GM12878 (cell line): ENCODE measurements around the gene PROM1. TPM values are rescaled to one million over a fixed set of nuclear protein-coding genes. Genes with fewer than 3 reads are reported as not detected.

Source experiments
- CHD2 ChIP-seq: IDR thresholded peaks from 2 replicates; pipeline ENCODE4 v1.6.1; 2011; ENCODE audit warnings: low read depth, low read length, improper control_type of control experiment, borderline replicate concordance
- CHD4 ChIP-seq: fragments of 200-600 bp; sonication (generic); IDR thresholded peaks from 2 replicates; pipeline ENCODE4 v1.6.1; 2016; ENCODE audit warnings: mild to moderate bottlenecking
- CREB1 ChIP-seq: IDR thresholded peaks from 2 replicates; pipeline ENCODE4 v1.6.1; 2012; ENCODE audit warnings: low read depth, mild to moderate bottlenecking, inconsistent platforms
- FOS ChIP-seq: IDR thresholded peaks from 3 replicates; pipeline ENCODE4 v1.6.1; 2011; ENCODE audit warnings: borderline replicate concordance; ENCODE audit not compliant: insufficient read length; ENCODE audit errors: extremely low read depth
- IKZF2 ChIP-seq, 2 experiments: fragments of 450-650 bp; IDR thresholded peaks; 2 replicates each; pipeline ENCODE4 v1.6.1; 2017; ENCODE audit warnings: mild to moderate bottlenecking in 2 of 2, moderate library complexity in 2 of 2
- PAX8 ChIP-seq: fragments of 450-650 bp; IDR thresholded peaks from 2 replicates; pipeline ENCODE4 v1.6.1; 2017; ENCODE audit warnings: mild to moderate bottlenecking, moderate library complexity
- RB1 ChIP-seq: fragments of 450-650 bp; formaldehyde crosslinking; IDR thresholded peaks from 2 replicates; pipeline ENCODE4 v1.6.1; 2017; ENCODE audit warnings: mild to moderate bottlenecking, borderline replicate concordance
- SUZ12 ChIP-seq: fragments of 200-600 bp; sonication (generic); IDR thresholded peaks from one replicate; pipeline ENCODE4 v1.6.1; 2018; ENCODE audit warnings: antibody characterized with exemption, mild to moderate bottlenecking; ENCODE audit not compliant: unreplicated experiment
- YBX1 ChIP-seq: fragments of 450-650 bp; IDR thresholded peaks from 2 replicates; pipeline ENCODE4 v1.6.1; 2016; ENCODE audit warnings: antibody characterized with exemption
- ZNF217 ChIP-seq: fragments of 450-650 bp; IDR thresholded peaks from 2 replicates; pipeline ENCODE4 v1.6.1; 2017; ENCODE audit warnings: antibody characterized with exemption, mild to moderate bottlenecking
- ZNF24 ChIP-seq: fragments of 450-650 bp; IDR thresholded peaks from 2 replicates; pipeline ENCODE4 v1.6.1; 2017; ENCODE audit warnings: antibody characterized with exemption, mild to moderate bottlenecking
- ZNF384 ChIP-seq: IDR thresholded peaks from 2 replicates; pipeline ENCODE4 v1.6.1; 2012; ENCODE audit warnings: low read depth, mild to moderate bottlenecking, low read length, improper control_type of control experiment, borderline replicate concordance
- polyA plus RNA-seq, 11 experiments: library from polyadenylated mRNA; depleted of rRNA in 4 of 11; unstranded in 6 of 11; stranded (reverse) in 5 of 11; fragments of >200 nt; fragmentation: Nextera tagmentation in 4 of 11; fragmentation: Illumina TruSeq in 1 of 11; extraction: Ambion mirVana in 4 of 11; extraction: Trizol in 1 of 11; gene quantifications; 1 replicate in 1 of 11; 2 replicates in 10 of 11; pipeline versions ENCODE4 v1.2.1 to v1.2.3, GENCODE V29; 2011 to 2016; ENCODE audit warnings: inconsistent platforms in 2 of 11, missing spikeins in 2 of 11, low read depth in 1 of 11
- total RNA-seq, 4 experiments: library from RNA; depleted of rRNA in 3 of 4; stranded (reverse); fragments of >200 nt in 3 of 4; fragmentation: Illumina TruSeq in 1 of 4; extraction: Trizol in 1 of 4; gene quantifications; 2 replicates each; pipeline versions ENCODE4 v1.2.1 to v1.2.3, GENCODE V29; 2013 to 2021
- TF ChIP-seq, protein P1 (sequence below): IDR thresholded peaks from 2 replicates; pipeline ENCODE4 v1.6.1; 2012; ENCODE audit warnings: improper control_type of control experiment, low read depth, low read length; ENCODE audit not compliant: insufficient replicate concordance
- TF ChIP-seq, protein P2 (sequence below): fragments of 450-650 bp; formaldehyde crosslinking; IDR thresholded peaks from 2 replicates; pipeline ENCODE4 v1.4.0; 2022; ENCODE audit warnings: mild to moderate bottlenecking, moderate library complexity
- TF ChIP-seq, protein P3 (sequence below): fragments of 450-650 bp; IDR thresholded peaks from 2 replicates; pipeline ENCODE4 v1.6.1; 2017; ENCODE audit warnings: mild to moderate bottlenecking, moderate library complexity
- TF ChIP-seq, protein P4 (sequence below): IDR thresholded peaks from 2 replicates; pipeline ENCODE4 v1.6.1; 2012; ENCODE audit warnings: low read length, inconsistent platforms

Gene PROM1
- total and polyA plus RNA-seq, 10 of the 15 experiments (the other 5 are each of a cell fraction or from before 2014, with no cell fraction given): 0.08 to 0.31 (median 0.18) TPM; not detected in 7

DNA sequence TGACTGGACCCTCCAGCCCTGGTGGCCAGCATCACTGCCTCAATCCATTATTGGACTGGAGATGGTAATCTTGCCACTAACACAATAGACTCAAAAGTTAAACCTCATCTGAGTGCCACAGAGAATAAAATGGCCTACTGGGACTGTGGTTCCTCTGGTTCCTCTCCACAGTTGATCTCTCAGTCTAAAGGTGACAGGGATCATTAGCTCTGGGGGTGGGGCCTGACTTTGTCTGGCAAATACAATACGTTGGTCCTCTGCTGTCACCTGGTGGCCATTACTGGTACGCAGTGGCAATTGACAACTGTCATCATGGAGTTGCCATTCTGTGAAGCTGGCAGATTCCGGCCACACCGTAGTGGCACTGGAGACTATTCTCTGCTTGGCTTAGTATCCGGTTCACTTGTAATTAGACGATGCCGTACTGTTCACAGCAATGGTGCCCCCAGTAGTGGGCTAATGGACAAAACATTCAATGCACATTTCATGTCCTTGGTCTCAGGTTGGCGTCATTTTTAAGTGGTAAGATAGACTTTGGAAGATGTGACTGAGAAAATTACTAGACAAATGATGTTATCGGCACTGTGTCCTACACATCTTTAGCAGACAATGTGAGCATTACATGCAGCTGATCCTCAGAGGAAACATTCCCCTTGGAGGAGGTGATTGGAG, 127.5 kb downstream of the PROM1 start (continued):
- TF ChIP-seq, protein P1, sequence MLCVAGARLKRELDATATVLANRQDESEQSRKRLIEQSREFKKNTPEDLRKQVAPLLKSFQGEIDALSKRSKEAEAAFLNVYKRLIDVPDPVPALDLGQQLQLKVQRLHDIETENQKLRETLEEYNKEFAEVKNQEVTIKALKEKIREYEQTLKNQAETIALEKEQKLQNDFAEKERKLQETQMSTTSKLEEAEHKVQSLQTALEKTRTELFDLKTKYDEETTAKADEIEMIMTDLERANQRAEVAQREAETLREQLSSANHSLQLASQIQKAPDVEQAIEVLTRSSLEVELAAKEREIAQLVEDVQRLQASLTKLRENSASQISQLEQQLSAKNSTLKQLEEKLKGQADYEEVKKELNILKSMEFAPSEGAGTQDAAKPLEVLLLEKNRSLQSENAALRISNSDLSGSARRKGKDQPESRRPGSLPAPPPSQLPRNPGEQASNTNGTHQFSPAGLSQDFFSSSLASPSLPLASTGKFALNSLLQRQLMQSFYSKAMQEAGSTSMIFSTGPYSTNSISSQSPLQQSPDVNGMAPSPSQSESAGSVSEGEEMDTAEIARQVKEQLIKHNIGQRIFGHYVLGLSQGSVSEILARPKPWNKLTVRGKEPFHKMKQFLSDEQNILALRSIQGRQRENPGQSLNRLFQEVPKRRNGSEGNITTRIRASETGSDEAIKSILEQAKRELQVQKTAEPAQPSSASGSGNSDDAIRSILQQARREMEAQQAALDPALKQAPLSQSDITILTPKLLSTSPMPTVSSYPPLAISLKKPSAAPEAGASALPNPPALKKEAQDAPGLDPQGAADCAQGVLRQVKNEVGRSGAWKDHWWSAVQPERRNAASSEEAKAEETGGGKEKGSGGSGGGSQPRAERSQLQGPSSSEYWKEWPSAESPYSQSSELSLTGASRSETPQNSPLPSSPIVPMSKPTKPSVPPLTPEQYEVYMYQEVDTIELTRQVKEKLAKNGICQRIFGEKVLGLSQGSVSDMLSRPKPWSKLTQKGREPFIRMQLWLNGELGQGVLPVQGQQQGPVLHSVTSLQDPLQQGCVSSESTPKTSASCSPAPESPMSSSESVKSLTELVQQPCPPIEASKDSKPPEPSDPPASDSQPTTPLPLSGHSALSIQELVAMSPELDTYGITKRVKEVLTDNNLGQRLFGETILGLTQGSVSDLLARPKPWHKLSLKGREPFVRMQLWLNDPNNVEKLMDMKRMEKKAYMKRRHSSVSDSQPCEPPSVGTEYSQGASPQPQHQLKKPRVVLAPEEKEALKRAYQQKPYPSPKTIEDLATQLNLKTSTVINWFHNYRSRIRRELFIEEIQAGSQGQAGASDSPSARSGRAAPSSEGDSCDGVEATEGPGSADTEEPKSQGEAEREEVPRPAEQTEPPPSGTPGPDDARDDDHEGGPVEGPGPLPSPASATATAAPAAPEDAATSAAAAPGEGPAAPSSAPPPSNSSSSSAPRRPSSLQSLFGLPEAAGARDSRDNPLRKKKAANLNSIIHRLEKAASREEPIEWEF: no peak
- TF ChIP-seq CREB1 (no peak), FOS (no peak), IKZF2 (IDR thresholded peaks at IDR 0.05) (no peak; a peak in 1 of 4 replicates), ZNF384 (no peak), PAX8 (no peak), YBX1 (no peak), RB1 (no peak), ZNF217 (no peak), CHD4 (no peak), SUZ12 (no peak), ZNF24 (no peak), CHD2 (0 out of 2 replicates have a peak, but pooled peaks have one; percentile 40)
- TF ChIP-seq, protein P2, sequence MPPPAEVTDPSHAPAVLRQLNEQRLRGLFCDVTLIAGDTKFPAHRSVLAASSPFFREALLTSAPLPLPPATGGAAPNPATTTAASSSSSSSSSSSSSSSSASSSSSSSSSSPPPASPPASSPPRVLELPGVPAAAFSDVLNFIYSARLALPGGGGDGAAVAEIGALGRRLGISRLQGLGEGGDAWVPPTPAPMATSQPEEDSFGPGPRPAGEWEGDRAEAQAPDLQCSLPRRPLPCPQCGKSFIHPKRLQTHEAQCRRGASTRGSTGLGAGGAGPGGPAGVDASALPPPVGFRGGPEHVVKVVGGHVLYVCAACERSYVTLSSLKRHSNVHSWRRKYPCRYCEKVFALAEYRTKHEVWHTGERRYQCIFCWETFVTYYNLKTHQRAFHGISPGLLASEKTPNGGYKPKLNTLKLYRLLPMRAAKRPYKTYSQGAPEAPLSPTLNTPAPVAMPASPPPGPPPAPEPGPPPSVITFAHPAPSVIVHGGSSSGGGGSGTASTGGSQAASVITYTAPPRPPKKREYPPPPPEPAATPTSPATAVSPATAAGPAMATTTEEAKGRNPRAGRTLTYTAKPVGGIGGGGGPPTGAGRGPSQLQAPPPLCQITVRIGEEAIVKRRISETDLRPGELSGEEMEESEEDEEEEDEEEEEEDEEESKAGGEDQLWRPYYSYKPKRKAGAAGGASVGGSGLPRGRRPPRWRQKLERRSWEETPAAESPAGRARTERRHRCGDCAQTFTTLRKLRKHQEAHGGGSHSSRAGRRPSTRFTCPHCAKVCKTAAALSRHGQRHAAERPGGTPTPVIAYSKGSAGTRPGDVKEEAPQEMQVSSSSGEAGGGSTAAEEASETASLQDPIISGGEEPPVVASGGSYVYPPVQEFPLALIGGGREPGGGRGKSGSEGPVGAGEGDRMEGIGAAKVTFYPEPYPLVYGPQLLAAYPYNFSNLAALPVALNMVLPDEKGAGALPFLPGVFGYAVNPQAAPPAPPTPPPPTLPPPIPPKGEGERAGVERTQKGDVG (CRISPR knock-in tag): no peak
- TF ChIP-seq, protein P3, sequence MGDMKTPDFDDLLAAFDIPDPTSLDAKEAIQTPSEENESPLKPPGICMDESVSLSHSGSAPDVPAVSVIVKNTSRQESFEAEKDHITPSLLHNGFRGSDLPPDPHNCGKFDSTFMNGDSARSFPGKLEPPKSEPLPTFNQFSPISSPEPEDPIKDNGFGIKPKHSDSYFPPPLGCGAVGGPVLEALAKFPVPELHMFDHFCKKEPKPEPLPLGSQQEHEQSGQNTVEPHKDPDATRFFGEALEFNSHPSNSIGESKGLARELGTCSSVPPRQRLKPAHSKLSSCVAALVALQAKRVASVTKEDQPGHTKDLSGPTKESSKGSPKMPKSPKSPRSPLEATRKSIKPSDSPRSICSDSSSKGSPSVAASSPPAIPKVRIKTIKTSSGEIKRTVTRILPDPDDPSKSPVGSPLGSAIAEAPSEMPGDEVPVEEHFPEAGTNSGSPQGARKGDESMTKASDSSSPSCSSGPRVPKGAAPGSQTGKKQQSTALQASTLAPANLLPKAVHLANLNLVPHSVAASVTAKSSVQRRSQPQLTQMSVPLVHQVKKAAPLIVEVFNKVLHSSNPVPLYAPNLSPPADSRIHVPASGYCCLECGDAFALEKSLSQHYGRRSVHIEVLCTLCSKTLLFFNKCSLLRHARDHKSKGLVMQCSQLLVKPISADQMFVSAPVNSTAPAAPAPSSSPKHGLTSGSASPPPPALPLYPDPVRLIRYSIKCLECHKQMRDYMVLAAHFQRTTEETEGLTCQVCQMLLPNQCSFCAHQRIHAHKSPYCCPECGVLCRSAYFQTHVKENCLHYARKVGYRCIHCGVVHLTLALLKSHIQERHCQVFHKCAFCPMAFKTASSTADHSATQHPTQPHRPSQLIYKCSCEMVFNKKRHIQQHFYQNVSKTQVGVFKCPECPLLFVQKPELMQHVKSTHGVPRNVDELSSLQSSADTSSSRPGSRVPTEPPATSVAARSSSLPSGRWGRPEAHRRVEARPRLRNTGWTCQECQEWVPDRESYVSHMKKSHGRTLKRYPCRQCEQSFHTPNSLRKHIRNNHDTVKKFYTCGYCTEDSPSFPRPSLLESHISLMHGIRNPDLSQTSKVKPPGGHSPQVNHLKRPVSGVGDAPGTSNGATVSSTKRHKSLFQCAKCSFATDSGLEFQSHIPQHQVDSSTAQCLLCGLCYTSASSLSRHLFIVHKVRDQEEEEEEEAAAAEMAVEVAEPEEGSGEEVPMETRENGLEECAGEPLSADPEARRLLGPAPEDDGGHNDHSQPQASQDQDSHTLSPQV: 0 out of 2 replicates have a peak, but pooled peaks have one; percentile 17
- TF ChIP-seq, protein P4, sequence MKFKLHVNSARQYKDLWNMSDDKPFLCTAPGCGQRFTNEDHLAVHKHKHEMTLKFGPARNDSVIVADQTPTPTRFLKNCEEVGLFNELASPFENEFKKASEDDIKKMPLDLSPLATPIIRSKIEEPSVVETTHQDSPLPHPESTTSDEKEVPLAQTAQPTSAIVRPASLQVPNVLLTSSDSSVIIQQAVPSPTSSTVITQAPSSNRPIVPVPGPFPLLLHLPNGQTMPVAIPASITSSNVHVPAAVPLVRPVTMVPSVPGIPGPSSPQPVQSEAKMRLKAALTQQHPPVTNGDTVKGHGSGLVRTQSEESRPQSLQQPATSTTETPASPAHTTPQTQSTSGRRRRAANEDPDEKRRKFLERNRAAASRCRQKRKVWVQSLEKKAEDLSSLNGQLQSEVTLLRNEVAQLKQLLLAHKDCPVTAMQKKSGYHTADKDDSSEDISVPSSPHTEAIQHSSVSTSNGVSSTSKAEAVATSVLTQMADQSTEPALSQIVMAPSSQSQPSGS: no peak
